KMS-11 (cell line): ENCODE data around the gene DYNC2I2.
A peak's percentile ranks its signal among the peaks of the same experiment; 100 is the strongest.

Experiments used
- H2AFZ ChIP-seq: fragments of 200-600 bp; sonication (generic); 2 replicates; pipeline ENCODE4 v1.6.1; 2016; ENCODE audit warnings: antibody characterized with exemption, mixed run types, low read depth
- H3K27ac ChIP-seq: fragments of 200-600 bp; sonication (generic); 2 replicates; pipeline ENCODE4 v1.6.1; 2016; ENCODE audit warnings: mild to moderate bottlenecking, mixed run types
- H3K27me3 ChIP-seq: fragments of 200-600 bp; sonication (generic); 2 replicates; pipeline ENCODE4 v1.6.1; 2017; ENCODE audit warnings: mild to moderate bottlenecking, low read depth, mixed run types, moderate library complexity; ENCODE audit not compliant: insufficient read depth
- H3K36me3 ChIP-seq: fragments of 200-600 bp; sonication (generic); 2 replicates; pipeline ENCODE4 v1.6.1; 2017; ENCODE audit warnings: mild to moderate bottlenecking, mixed run types; ENCODE audit not compliant: insufficient read depth
- H3K4me1 ChIP-seq: fragments of 200-600 bp; sonication (generic); 2 replicates; pipeline ENCODE4 v1.6.1; 2016; ENCODE audit warnings: mild to moderate bottlenecking, low read depth, mixed run types; ENCODE audit not compliant: poor library complexity, severe bottlenecking
- H3K4me2 ChIP-seq: fragments of 200-600 bp; sonication (generic); 2 replicates; pipeline ENCODE4 v1.7.0; 2016; ENCODE audit warnings: mild to moderate bottlenecking, mixed run types
- H3K4me3 ChIP-seq: fragments of 200-600 bp; sonication (generic); IDR thresholded peaks from 2 replicates; pipeline ENCODE4 v1.6.1; 2017; ENCODE audit warnings: low read depth, low read length, mixed read lengths; ENCODE audit not compliant: insufficient read depth
- H3K79me2 ChIP-seq: fragments of 200-600 bp; sonication (generic); 2 replicates; pipeline ENCODE4 v1.6.1; 2016; ENCODE audit warnings: low read depth, mixed run types; ENCODE audit not compliant: insufficient read depth
- H3K9ac ChIP-seq: fragments of 200-600 bp; sonication (generic); 2 replicates; pipeline ENCODE4 v1.6.1; 2016; ENCODE audit warnings: mild to moderate bottlenecking, mixed run types
- H4K20me1 ChIP-seq: fragments of 200-600 bp; sonication (generic); 2 replicates; pipeline ENCODE4 v1.6.1; 2016; ENCODE audit warnings: mild to moderate bottlenecking, mixed run types; ENCODE audit not compliant: insufficient read depth
- CTCF ChIP-seq: fragments of 200-600 bp; sonication (generic); conservative IDR thresholded peaks from 2 replicates; pipeline ENCODE4 v1.6.1; 2017; ENCODE audit warnings: low read depth, mild to moderate bottlenecking, antibody characterized with exemption, low read length, moderate library complexity, mixed read lengths

The DYNC2I2 gene

GRCh38 chr9:128689820-128690683 lies 33.4 kb upstream of the DYNC2I2 start:
- Histone ChIP-seq H3K4me2 (peak overlapping the region; percentile 91), H3K9ac (peak overlapping the region; percentile 79), H3K36me3 (peaks cover 26% of the 10 kb centered on the region; the same call in 1 of the 2 replicates), H3K79me2 (peaks cover 73% of the 10 kb centered on the region), H3K27me3 (no peaks in the 10 kb centered on the region; the same call in 1 of the 2 replicates), H4K20me1 (peaks cover 25% of the 10 kb centered on the region; the same call in 1 of the 2 replicates), H3K4me3 (no peak overlapping the region), H3K27ac (peak overlapping the region; percentile 66), H3K4me1 (peaks cover 69% of the 10 kb centered on the region), H2AFZ (no peak overlapping the region)
- no peak for TF ChIP-seq CTCF

GRCh38 chr9:128689293-128689774 lies 32.7 kb upstream of the DYNC2I2 start:
- peaks cover 25% of the 10 kb centered on the region; the same call in 1 of the 2 replicates for H3K36me3 ChIP-seq
- no peak overlapping the region for H3K4me3 ChIP-seq
- H2AFZ ChIP-seq, result no peak overlapping the region
- peak overlapping the region; percentile 62 for H3K9ac ChIP-seq
- TF ChIP-seq CTCF, result no peak
- no peaks in the 10 kb centered on the region; the same call in 1 of the 2 replicates for H3K27me3 ChIP-seq
- peaks cover 75% of the 10 kb centered on the region for H3K4me1 ChIP-seq
- H3K27ac ChIP-seq, result peak overlapping the region; percentile 69
- peaks cover 24% of the 10 kb centered on the region; the same call in 1 of the 2 replicates for H4K20me1 ChIP-seq
- H3K79me2 ChIP-seq, result peaks cover 80% of the 10 kb centered on the region
- H3K4me2 ChIP-seq, result no peak overlapping the region

- peaks cover 69% of the 10 kb centered on the region for H3K4me1 ChIP-seq
- H2AFZ ChIP-seq, result peak within 1 kb of the TSS; percentile 75; the same call in 1 of the 2 replicates
- H3K9ac ChIP-seq, result peak within 1 kb of the TSS; percentile 79
- peaks cover 18% of the 10 kb centered on the region; the same call in 1 of the 2 replicates for H3K36me3 ChIP-seq
- no peak for TF ChIP-seq CTCF
- peaks cover 21% of the 10 kb centered on the region; the same call in 1 of the 2 replicates for H4K20me1 ChIP-seq
- peak within 1 kb of the TSS; percentile 69 for H3K27ac ChIP-seq
- H3K4me2 ChIP-seq, result peak within 1 kb of the TSS; percentile 91
- H3K79me2 ChIP-seq, result peaks cover 86% of the 10 kb centered on the region
- no peaks in the 10 kb centered on the region; the same call in 1 of the 2 replicates for H3K27me3 ChIP-seq
- no peak within 1 kb of the TSS for H3K4me3 ChIP-seq
Observed at GRCh38 chr9:128688501-128689292, 32.0 kb upstream of the DYNC2I2 start, which contains the start of gene SET. Gene SET, plus strand, starts transcription at chr9:128689222. Its CDS starts 361 bp downstream, at chr9:128689583.

DNA sequence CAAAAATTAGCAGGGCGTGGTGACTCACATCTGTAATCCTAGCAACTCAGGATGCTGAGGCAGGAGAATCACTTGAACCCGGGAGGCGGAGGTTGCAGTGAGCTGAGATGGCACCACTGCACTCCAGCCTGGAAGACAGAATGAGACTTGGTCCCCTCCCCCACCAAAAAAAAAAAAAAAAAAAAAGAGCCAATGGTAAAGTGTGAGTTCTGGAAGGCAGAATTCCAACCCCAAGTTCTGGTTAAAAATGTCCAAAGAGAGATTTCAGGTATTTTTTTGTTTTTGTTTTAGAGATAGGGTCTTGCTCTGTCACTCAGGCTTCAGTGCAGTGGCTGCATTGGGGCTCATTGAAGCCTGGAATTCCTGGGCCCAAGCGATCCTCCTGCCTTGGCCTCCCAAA lies 30.8 kb upstream of the DYNC2I2 start:
- Histone ChIP-seq H3K27me3 (no peaks in the 10 kb centered on the region), H3K4me2 (peak overlapping the region; percentile 65; the same call in 1 of the 2 replicates), H4K20me1 (peaks cover 14% of the 10 kb centered on the region; the same call in 1 of the 2 replicates), H3K27ac (no peak overlapping the region), H3K4me3 (no peak overlapping the region), H3K9ac (no peak overlapping the region), H3K4me1 (peaks cover 65% of the 10 kb centered on the region), H2AFZ (no peak overlapping the region), H3K79me2 (peaks cover 86% of the 10 kb centered on the region), H3K36me3 (peaks cover 6% of the 10 kb centered on the region; the same call in 1 of the 2 replicates)
- TF ChIP-seq CTCF, result no peak
